Type B pancreatic cell (in vitro differentiated cells): ENCODE measurements around the gene C9orf85. TPM values are rescaled to one million over a fixed set of nuclear protein-coding genes. Genes with fewer than 3 reads are reported as not detected.

ENCODE experiments used
- DNase-seq: peaks from one replicate; pipeline ENCODE4 v3.0.0; 2021; ENCODE audit warnings: mixed read lengths; ENCODE audit not compliant: unreplicated experiment; ENCODE audit errors: extremely low spot score
- H3K27ac Mint-ChIP-seq: 2 replicates; pipeline ENCODE4 v1.8.0; 2021; ENCODE audit warnings: mild to moderate bottlenecking, mixed read lengths
- H3K27me3 Mint-ChIP-seq: 2 replicates; pipeline ENCODE4 v1.8.0; 2021; ENCODE audit warnings: mixed read lengths
- H3K36me3 Mint-ChIP-seq: 2 replicates; pipeline ENCODE4 v1.8.0; 2021; ENCODE audit warnings: mixed read lengths
- H3K4me1 Mint-ChIP-seq: one replicate; pipeline ENCODE4 v1.8.0; 2021; ENCODE audit warnings: mixed read lengths; ENCODE audit not compliant: unreplicated experiment
- H3K4me3 Mint-ChIP-seq: 2 replicates; pipeline ENCODE4 v1.8.0; 2021; ENCODE audit warnings: mild to moderate bottlenecking, mixed read lengths
- H3K9me3 Mint-ChIP-seq: 2 replicates; pipeline ENCODE4 v1.8.0; 2021; ENCODE audit warnings: mixed read lengths
- CTCF ChIP-seq: fragments of 200-600 bp; sonication (generic); conservative IDR thresholded peaks from 2 replicates; pipeline ENCODE4 v1.5.0; 2021; ENCODE audit warnings: antibody characterized with exemption, mild to moderate bottlenecking
- total RNA-seq: library from RNA; stranded (reverse); gene quantifications from 2 replicates; pipeline ENCODE4 v1.2.1, GENCODE V29; 2021; ENCODE audit warnings: low replicate concordance

Gene C9orf85
- total RNA-seq, 1 donor from 2014 or later: 17.9 TPM

DNA sequence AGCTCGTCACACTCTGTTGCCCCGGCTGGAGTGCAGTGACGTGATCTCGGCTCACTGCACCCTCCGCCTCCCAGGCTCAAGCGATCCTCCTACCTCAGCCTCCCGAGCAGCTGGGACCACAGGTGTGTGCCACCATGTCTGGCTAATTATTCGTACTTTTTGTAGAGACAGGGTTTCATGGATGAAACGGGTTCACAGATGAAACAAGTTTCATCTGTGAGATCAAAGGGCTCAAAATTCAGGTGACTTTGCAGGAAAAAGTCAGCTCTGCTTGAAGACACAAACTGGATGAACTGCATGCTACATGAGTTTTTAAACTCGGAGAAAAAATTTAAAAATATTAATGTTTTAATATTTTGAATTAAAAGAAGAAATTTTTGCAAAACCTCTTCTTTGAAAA is 24.9 kb upstream of the C9orf85 start:
- Mint-ChIP-seq H3K27me3 (no peaks in the 10 kb centered on the region), H3K27ac (no peak overlapping the region), H3K36me3 (peaks cover 29% of the 10 kb centered on the region), H3K4me3 (no peak overlapping the region), H3K9me3 (peaks cover 17% of the 10 kb centered on the region), H3K4me1 (no peaks in the 10 kb centered on the region)
- DNase-seq: no peak
- TF ChIP-seq CTCF: no peak

GRCh38 chr9:71887362-71887761 is 24.1 kb upstream of the C9orf85 start:
- Mint-ChIP-seq H3K27me3 (no peaks in the 10 kb centered on the region), H3K4me3 (no peak overlapping the region), H3K4me1 (no peaks in the 10 kb centered on the region), H3K27ac (no peak overlapping the region), H3K36me3 (peaks cover 25% of the 10 kb centered on the region), H3K9me3 (peaks cover 17% of the 10 kb centered on the region)
- no peak for DNase-seq
- no peak for TF ChIP-seq CTCF

GRCh38 chr9:71890042-71890679 is 21.3 kb upstream of the C9orf85 start:
- Mint-ChIP-seq H3K27me3 (no peaks in the 10 kb centered on the region), H3K27ac (no peak overlapping the region), H3K9me3 (peaks cover 5% of the 10 kb centered on the region), H3K4me3 (no peak overlapping the region), H3K36me3 (peaks cover 13% of the 10 kb centered on the region), H3K4me1 (peaks cover 4% of the 10 kb centered on the region)
- DNase-seq: no peak
- TF ChIP-seq CTCF: no peak

DNA sequence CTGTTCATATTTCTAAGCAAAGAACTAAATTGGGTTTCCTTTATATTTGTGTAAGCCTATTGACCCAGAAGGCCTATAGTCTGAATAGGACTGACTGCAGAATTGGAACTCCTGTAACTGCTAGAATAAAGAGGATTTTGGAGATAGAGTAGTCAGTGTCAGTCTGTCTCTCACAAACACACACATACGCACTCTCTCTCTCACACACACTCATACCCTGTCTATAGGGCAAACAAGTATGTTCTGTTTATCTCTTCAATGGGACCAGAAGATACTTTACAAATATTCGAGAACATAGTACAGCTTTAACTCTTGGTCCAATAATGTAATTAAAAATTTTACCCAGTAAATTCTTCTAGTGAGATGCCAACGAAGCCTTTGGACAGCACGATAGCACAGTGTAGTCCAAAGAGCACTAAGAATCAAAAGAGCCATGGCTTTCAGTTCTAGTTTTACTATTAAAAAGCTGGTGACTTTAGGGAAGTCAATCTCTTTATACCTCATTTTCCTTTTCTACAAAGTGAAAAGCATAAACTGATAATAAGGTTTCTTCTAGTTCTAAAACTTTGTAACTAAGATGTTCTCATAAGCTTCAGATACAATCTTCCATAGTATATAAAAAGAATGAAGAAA is 19.8 kb upstream of the C9orf85 start:
- Mint-ChIP-seq H3K36me3 (peaks cover 10% of the 10 kb centered on the region), H3K27me3 (no peaks in the 10 kb centered on the region), H3K9me3 (peaks cover 5% of the 10 kb centered on the region), H3K4me1 (peaks cover 4% of the 10 kb centered on the region), H3K27ac (no peak overlapping the region), H3K4me3 (no peak overlapping the region)
- DNase-seq: no peak
- no peak for TF ChIP-seq CTCF

- H3K27ac Mint-ChIP-seq: no peak overlapping the region
- peaks cover 18% of the 10 kb centered on the region for H3K4me1 Mint-ChIP-seq
- no peak for TF ChIP-seq CTCF
- H3K9me3 Mint-ChIP-seq: no peaks in the 10 kb centered on the region
- no peaks in the 10 kb centered on the region for H3K27me3 Mint-ChIP-seq
- no peak for DNase-seq
- H3K4me3 Mint-ChIP-seq: no peak overlapping the region
- H3K36me3 Mint-ChIP-seq: peaks cover 13% of the 10 kb centered on the region
Measured at GRCh38 chr9:71895117-71895516, 16.3 kb upstream of the C9orf85 start.
